ENCODE measurements around the gene CD8B. TPM values are rescaled to one million over a fixed set of nuclear protein-coding genes. Genes with fewer than 3 reads are reported as not detected.

Gene CD8B
- total RNA-seq, 1 donor from 2014 or later = not detected

DNA sequence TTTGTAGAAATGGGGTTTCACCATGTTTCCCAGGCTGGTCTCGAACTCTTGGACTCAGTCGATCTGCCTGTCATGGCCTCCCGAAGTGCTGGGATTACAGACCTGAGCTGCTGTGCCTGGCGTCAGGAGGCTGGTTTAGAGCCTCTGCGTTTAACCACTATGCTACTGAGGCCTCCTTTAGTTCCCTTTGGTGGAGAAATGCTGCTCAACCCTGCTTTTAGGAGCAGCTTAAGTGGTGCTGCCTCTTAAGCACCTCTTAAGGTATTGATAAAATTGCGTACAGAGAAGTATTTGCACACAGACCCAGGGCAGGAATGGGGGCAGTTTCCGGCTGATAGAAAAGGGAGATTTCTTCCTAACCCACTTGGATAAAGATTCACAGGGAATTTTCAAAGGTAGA, 78.9 kb downstream of the CD8B start:
- no peaks in the 10 kb centered on the region for H3K9me3 ChIP-seq (ENCODE audit: insufficient read depth, low read depth, low read length)
- H3K9ac ChIP-seq (ENCODE audit: low read length) = no peak overlapping the region
- no peak overlapping the region for H3K27ac Mint-ChIP-seq (ENCODE audit: unreplicated experiment)
- no peak overlapping the region for H3K4me3 Mint-ChIP-seq (ENCODE audit: unreplicated experiment)
- H3K4me1 Mint-ChIP-seq (ENCODE audit: low read depth, unreplicated experiment) = no peaks in the 10 kb centered on the region
- H3K36me3 ChIP-seq (ENCODE audit: insufficient read depth, low read length) = no peaks in the 10 kb centered on the region
- no peaks in the 10 kb centered on the region for H4K20me1 ChIP-seq (ENCODE audit: insufficient read depth, low read length)
- H3K9me3 Mint-ChIP-seq (ENCODE audit: unreplicated experiment) = no peaks in the 10 kb centered on the region
- H2AFZ ChIP-seq (ENCODE audit: low read depth, low read length) = no peak overlapping the region
- TF ChIP-seq, protein P1, sequence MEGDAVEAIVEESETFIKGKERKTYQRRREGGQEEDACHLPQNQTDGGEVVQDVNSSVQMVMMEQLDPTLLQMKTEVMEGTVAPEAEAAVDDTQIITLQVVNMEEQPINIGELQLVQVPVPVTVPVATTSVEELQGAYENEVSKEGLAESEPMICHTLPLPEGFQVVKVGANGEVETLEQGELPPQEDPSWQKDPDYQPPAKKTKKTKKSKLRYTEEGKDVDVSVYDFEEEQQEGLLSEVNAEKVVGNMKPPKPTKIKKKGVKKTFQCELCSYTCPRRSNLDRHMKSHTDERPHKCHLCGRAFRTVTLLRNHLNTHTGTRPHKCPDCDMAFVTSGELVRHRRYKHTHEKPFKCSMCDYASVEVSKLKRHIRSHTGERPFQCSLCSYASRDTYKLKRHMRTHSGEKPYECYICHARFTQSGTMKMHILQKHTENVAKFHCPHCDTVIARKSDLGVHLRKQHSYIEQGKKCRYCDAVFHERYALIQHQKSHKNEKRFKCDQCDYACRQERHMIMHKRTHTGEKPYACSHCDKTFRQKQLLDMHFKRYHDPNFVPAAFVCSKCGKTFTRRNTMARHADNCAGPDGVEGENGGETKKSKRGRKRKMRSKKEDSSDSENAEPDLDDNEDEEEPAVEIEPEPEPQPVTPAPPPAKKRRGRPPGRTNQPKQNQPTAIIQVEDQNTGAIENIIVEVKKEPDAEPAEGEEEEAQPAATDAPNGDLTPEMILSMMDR (IDR thresholded peaks at IDR 0.05; ENCODE audit: insufficient read depth, low read depth, low read length) = no peak
- TF ChIP-seq EZH2 (IDR thresholded peaks at IDR 0.05; ENCODE audit: insufficient read depth, low read length) = no peak
- no peaks in the 10 kb centered on the region for H3K79me2 ChIP-seq (ENCODE audit: insufficient read depth, low read length)
- H3K27ac ChIP-seq (ENCODE audit: low read depth, low read length) = no peak overlapping the region
- H3K27me3 Mint-ChIP-seq (ENCODE audit: low read depth, unreplicated experiment) = peaks cover 18% of the 10 kb centered on the region
- no peaks in the 10 kb centered on the region for H3K4me1 ChIP-seq (ENCODE audit: insufficient read depth, low read length)
- no peak overlapping the region for H3K4me2 ChIP-seq (ENCODE audit: low read length)
- no peaks in the 10 kb centered on the region for H3K36me3 Mint-ChIP-seq (ENCODE audit: low read depth, unreplicated experiment)
- DNase-seq (ENCODE audit: low read depth) = no peak
- no peak overlapping the region for H3K4me3 ChIP-seq (ENCODE audit: insufficient read depth, low read depth, low read length)
- peaks cover 9% of the 10 kb centered on the region for H3K27me3 ChIP-seq (ENCODE audit: insufficient read depth, low read length)
- no peak for FAIRE-seq

DNA sequence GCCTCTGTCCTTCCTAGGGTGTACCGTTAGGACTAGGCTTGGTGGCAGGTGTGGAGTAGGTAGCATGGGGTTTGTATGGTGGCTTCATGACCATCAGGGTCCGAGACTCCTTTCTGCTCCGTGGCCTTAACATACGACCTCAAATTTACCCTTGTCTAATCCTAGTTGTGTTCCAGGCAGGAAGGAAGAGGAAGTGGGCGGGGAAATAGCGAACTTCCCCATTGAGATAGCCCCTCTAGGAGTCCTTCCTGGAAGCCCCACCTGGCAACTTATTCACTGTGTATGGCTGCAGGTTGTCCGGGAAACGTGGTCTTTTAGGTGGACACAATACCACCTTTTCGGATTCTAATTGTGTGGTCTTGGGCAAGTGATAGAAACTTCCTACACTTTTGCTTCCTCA, 80.3 kb downstream of the CD8B start:
- TF ChIP-seq, protein P1 (IDR thresholded peaks at IDR 0.05; ENCODE audit: insufficient read depth, low read depth, low read length) = no peak
- TF ChIP-seq EZH2 (IDR thresholded peaks at IDR 0.05; ENCODE audit: insufficient read depth, low read length) = no peak
- H3K79me2 ChIP-seq (ENCODE audit: insufficient read depth, low read length) = no peaks in the 10 kb centered on the region
- Mint-ChIP-seq H3K27me3 (ENCODE audit: low read depth, unreplicated experiment) (peaks cover 10% of the 10 kb centered on the region), H3K4me3 (ENCODE audit: unreplicated experiment) (no peak overlapping the region), H3K4me1 (ENCODE audit: low read depth, unreplicated experiment) (no peaks in the 10 kb centered on the region), H3K27ac (ENCODE audit: unreplicated experiment) (no peak overlapping the region), H3K36me3 (ENCODE audit: low read depth, unreplicated experiment) (no peaks in the 10 kb centered on the region), H3K9me3 (ENCODE audit: unreplicated experiment) (no peaks in the 10 kb centered on the region)
- H4K20me1 ChIP-seq (ENCODE audit: insufficient read depth, low read length) = no peaks in the 10 kb centered on the region
- H3K4me3 ChIP-seq (ENCODE audit: insufficient read depth, low read depth, low read length) = no peak overlapping the region
- no peaks in the 10 kb centered on the region for H3K4me1 ChIP-seq (ENCODE audit: insufficient read depth, low read length)
- DNase-seq (ENCODE audit: low read depth) (no peak), FAIRE-seq (no peak)
- H3K9me3 ChIP-seq (ENCODE audit: insufficient read depth, low read depth, low read length) = no peaks in the 10 kb centered on the region
- peaks cover 2% of the 10 kb centered on the region for H3K27me3 ChIP-seq (ENCODE audit: insufficient read depth, low read length)
- H3K36me3 ChIP-seq (ENCODE audit: insufficient read depth, low read length) = no peaks in the 10 kb centered on the region
- H3K27ac ChIP-seq (ENCODE audit: low read depth, low read length) = no peak overlapping the region
- H3K4me2 ChIP-seq (ENCODE audit: low read length) = no peak overlapping the region
- no peak overlapping the region for H3K9ac ChIP-seq (ENCODE audit: low read length)
- H2AFZ ChIP-seq (ENCODE audit: low read depth, low read length) = no peak overlapping the region

DNA sequence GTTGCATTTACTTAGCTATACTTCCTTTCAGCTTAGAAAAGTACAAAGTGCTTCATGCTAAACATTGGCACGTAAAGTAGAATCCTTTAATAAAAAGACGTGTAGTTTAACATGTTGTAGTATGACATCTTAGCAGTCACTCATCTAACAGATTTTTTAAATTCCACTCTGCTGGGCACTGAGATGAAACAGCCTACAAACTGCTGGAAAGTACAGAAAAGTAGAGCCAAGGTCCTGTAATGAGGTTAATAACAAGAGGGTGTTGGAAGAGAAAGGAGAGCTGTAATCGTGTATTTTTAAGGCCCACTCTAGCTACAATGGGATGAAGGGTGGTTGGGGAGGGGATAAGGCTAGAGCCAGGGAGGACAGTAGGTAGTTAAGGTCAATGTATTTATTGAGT, 81.7 kb downstream of the CD8B start:
- H3K4me3 Mint-ChIP-seq (ENCODE audit: unreplicated experiment) = no peak overlapping the region
- Histone ChIP-seq H3K79me2 (ENCODE audit: insufficient read depth, low read length) (no peaks in the 10 kb centered on the region), H3K27me3 (ENCODE audit: insufficient read depth, low read length) (peaks cover 2% of the 10 kb centered on the region), H3K4me1 (ENCODE audit: insufficient read depth, low read length) (no peaks in the 10 kb centered on the region), H3K9me3 (ENCODE audit: insufficient read depth, low read depth, low read length) (no peaks in the 10 kb centered on the region), H3K4me3 (ENCODE audit: insufficient read depth, low read depth, low read length) (no peak overlapping the region), H4K20me1 (ENCODE audit: insufficient read depth, low read length) (no peaks in the 10 kb centered on the region), H3K27ac (ENCODE audit: low read depth, low read length) (no peak overlapping the region), H3K36me3 (ENCODE audit: insufficient read depth, low read length) (no peaks in the 10 kb centered on the region), H2AFZ (ENCODE audit: low read depth, low read length) (no peak overlapping the region), H3K9ac (ENCODE audit: low read length) (no peak overlapping the region), H3K4me2 (ENCODE audit: low read length) (no peak overlapping the region)
- peaks cover 4% of the 10 kb centered on the region for H3K36me3 Mint-ChIP-seq (ENCODE audit: low read depth, unreplicated experiment)
- H3K4me1 Mint-ChIP-seq (ENCODE audit: low read depth, unreplicated experiment) = no peaks in the 10 kb centered on the region
- DNase-seq (ENCODE audit: low read depth) (no peak), FAIRE-seq (no peak)
- H3K9me3 Mint-ChIP-seq (ENCODE audit: unreplicated experiment) = no peaks in the 10 kb centered on the region
- peaks cover 3% of the 10 kb centered on the region for H3K27me3 Mint-ChIP-seq (ENCODE audit: low read depth, unreplicated experiment)
- no peak for TF ChIP-seq EZH2 (IDR thresholded peaks at IDR 0.05; ENCODE audit: insufficient read depth, low read length)
- TF ChIP-seq, protein P1 (IDR thresholded peaks at IDR 0.05; ENCODE audit: insufficient read depth, low read depth, low read length) = no peak
- H3K27ac Mint-ChIP-seq (ENCODE audit: unreplicated experiment) = no peak overlapping the region
